Neuronal stem cell (in vitro differentiated cells): ENCODE data around the gene CDH18.

Source experiments
- DNase-seq: peaks from one replicate; pipeline ENCODE4 v3.0.0-alpha.2; 2013; ENCODE audit warnings: low spot score
- H2AFZ ChIP-seq: one replicate; pipeline ENCODE4 v1.6.1; 2013; ENCODE audit warnings: mild to moderate bottlenecking, low read length, inconsistent platforms
- H2AK5ac ChIP-seq: 2 replicates; pipeline ENCODE4 v1.6.1; 2013; ENCODE audit warnings: low read depth, mild to moderate bottlenecking, inconsistent platforms, low read length, moderate library complexity, mixed read lengths
- H2BK120ac ChIP-seq: 2 replicates; pipeline ENCODE4 v1.6.1; 2013; ENCODE audit warnings: low read depth, mild to moderate bottlenecking, inconsistent platforms, low read length, moderate library complexity, mixed read lengths
- H2BK12ac ChIP-seq: one replicate; pipeline ENCODE4 v1.6.1; 2013; ENCODE audit warnings: low read length, inconsistent platforms
- H2BK15ac ChIP-seq: 2 replicates; pipeline ENCODE4 v1.6.1; 2013; ENCODE audit warnings: mild to moderate bottlenecking, low read length, inconsistent platforms, mixed read lengths
- H2BK5ac ChIP-seq: one replicate; pipeline ENCODE4 v1.6.1; 2013; ENCODE audit warnings: inconsistent platforms, mild to moderate bottlenecking, low read length, moderate library complexity
- H3K14ac ChIP-seq: one replicate; pipeline ENCODE4 v1.6.1; 2013; ENCODE audit warnings: low read length, inconsistent platforms
- H3K18ac ChIP-seq: 2 replicates; pipeline ENCODE4 v1.6.1; 2013; ENCODE audit warnings: low read length, inconsistent platforms
- H3K23ac ChIP-seq: 2 replicates; pipeline ENCODE4 v1.6.1; 2013; ENCODE audit warnings: low read depth, mild to moderate bottlenecking, mixed read lengths, low read length, inconsistent platforms; ENCODE audit not compliant: poor library complexity
- H3K27ac ChIP-seq: replicated peaks from 3 replicates; pipeline ENCODE4 v1.5.1; 2013; ENCODE audit warnings: low read length, inconsistent platforms
- H3K27me3 ChIP-seq, 3 experiments: 2 replicates each; pipeline ENCODE4 v1.6.1; 2013; ENCODE audit warnings: low read length in 3 of 3, mild to moderate bottlenecking in 2 of 3, inconsistent platforms in 1 of 3, low read depth in 1 of 3, mixed read lengths in 1 of 3, moderate library complexity in 1 of 3; ENCODE audit not compliant: control insufficient read depth in 3 of 3, insufficient read depth in 3 of 3
- H3K36me3 ChIP-seq, 2 donors: replicated peaks in 1 of 2; 2 replicates each; pipeline ENCODE4 v1.6.1; 2013; ENCODE audit warnings: low read length in 2 of 2; ENCODE audit not compliant: control insufficient read depth in 2 of 2, insufficient read depth in 2 of 2
- H3K4ac ChIP-seq: 2 replicates; pipeline ENCODE4 v1.6.1; 2013; ENCODE audit warnings: inconsistent platforms, mild to moderate bottlenecking, low read length, moderate library complexity
- H3K4me1 ChIP-seq, 2 donors: 1 replicate in 1 of 2; 2 replicates in 1 of 2; pipeline ENCODE4 v1.6.1; 2013; ENCODE audit warnings: low read length in 2 of 2, low read depth in 1 of 2; ENCODE audit not compliant: control insufficient read depth in 2 of 2, insufficient read depth in 1 of 2
- H3K4me2 ChIP-seq: one replicate; pipeline ENCODE4 v1.6.1; 2013; ENCODE audit warnings: mild to moderate bottlenecking, low read length, inconsistent platforms; ENCODE audit not compliant: insufficient read depth, poor library complexity, severe bottlenecking
- H3K4me3 ChIP-seq, 2 donors: 2 replicates each; pipeline ENCODE4 v1.5.1; 2013; ENCODE audit warnings: low read length in 2 of 2, mild to moderate bottlenecking in 2 of 2, inconsistent platforms in 1 of 2, moderate library complexity in 1 of 2
- H3K79me1 ChIP-seq: one replicate; pipeline ENCODE4 v1.6.1; 2013; ENCODE audit warnings: low read depth, mild to moderate bottlenecking, inconsistent platforms, low read length, moderate library complexity
- H3K9ac ChIP-seq: one replicate; pipeline ENCODE4 v1.6.1; 2013; ENCODE audit warnings: mild to moderate bottlenecking, low read depth, low read length, inconsistent platforms; ENCODE audit not compliant: poor library complexity
- H3K9me3 ChIP-seq, 2 donors: replicated peaks in 1 of 2; 2 replicates each; pipeline versions ENCODE3 to v1.6.1; 2013; ENCODE audit warnings: low read length in 2 of 2, mild to moderate bottlenecking in 2 of 2, inconsistent platforms in 1 of 2, low read depth in 1 of 2, mixed read lengths in 1 of 2, moderate library complexity in 1 of 2; ENCODE audit not compliant: control insufficient read depth in 2 of 2, insufficient read depth in 1 of 2
- H4K8ac ChIP-seq: one replicate; pipeline ENCODE4 v1.6.1; 2013; ENCODE audit warnings: low read depth, mild to moderate bottlenecking, inconsistent platforms, low read length, moderate library complexity
- H4K91ac ChIP-seq: one replicate; pipeline ENCODE4 v1.6.1; 2013; ENCODE audit warnings: low read length, low read depth, mild to moderate bottlenecking, inconsistent platforms; ENCODE audit not compliant: poor library complexity
- WGBS, 2 donors: extraction: QIAGEN DNeasy Blood & Tissue Kit; methylation state at CpG; one replicate each; pipeline ENCODE4 v1.1.7; 2013; ENCODE audit warnings: missing lambda C conversion rate in 2 of 2, mixed read lengths in 1 of 2; ENCODE audit not compliant: insufficient read length in 2 of 2, insufficient replicate concordance in 1 of 2; ENCODE audit errors: extremely low coverage in 2 of 2; 5-methylcytosine and 5-hydroxymethylcytosine counted together

The CDH18 gene

GRCh38 chr5:19728571-19728970 lies 259.4 kb downstream of the CDH18 start:
- no peak overlapping the region for H2BK15ac ChIP-seq
- no peak overlapping the region for H4K8ac ChIP-seq
- no peak overlapping the region for H3K14ac ChIP-seq
- no peak overlapping the region for H3K18ac ChIP-seq
- no peak overlapping the region for H4K91ac ChIP-seq
- WGBS, 2 donors, result no CpG with 5 or more reads among the region's 3 CpGs
- peaks cover 2 to 4% of the 10 kb centered on the region in 2 donors for H3K9me3 ChIP-seq
- no peak overlapping the region for H2AK5ac ChIP-seq
- H2AFZ ChIP-seq, result no peak overlapping the region
- no peak overlapping the region for H3K4me3 ChIP-seq
- H3K4ac ChIP-seq, result no peak overlapping the region
- no peak overlapping the region for H3K9ac ChIP-seq
- no peak overlapping the region for H2BK12ac ChIP-seq
- H3K4me1 ChIP-seq, result no peaks in the 10 kb centered on the region
- H3K27ac ChIP-seq, result no peak overlapping the region
- no peak overlapping the region for H2BK120ac ChIP-seq
- no peaks in the 10 kb centered on the region for H3K36me3 ChIP-seq
- no peaks in the 10 kb centered on the region for H3K79me1 ChIP-seq
- no peak overlapping the region for H3K4me2 ChIP-seq
- DNase-seq, result no peak
- no peak overlapping the region for H2BK5ac ChIP-seq
- H3K23ac ChIP-seq, result no peak overlapping the region
- H3K27me3 ChIP-seq, result no peaks in the 10 kb centered on the region

GRCh38 chr5:19719109-19719508 lies 268.9 kb downstream of the CDH18 start:
- no peak for DNase-seq
- Histone ChIP-seq H2AFZ (no peak overlapping the region), H3K4me3 (no peak overlapping the region), H3K4me2 (no peak overlapping the region), H3K27ac (no peak overlapping the region), H2BK120ac (no peak overlapping the region), H2BK15ac (no peak overlapping the region), H3K79me1 (no peaks in the 10 kb centered on the region), H3K14ac (no peak overlapping the region), H3K18ac (no peak overlapping the region), H2BK5ac (no peak overlapping the region), H4K91ac (no peak overlapping the region), H2BK12ac (no peak overlapping the region), H3K9me3 (no peaks in the 10 kb centered on the region), H3K9ac (no peak overlapping the region), H3K4ac (no peak overlapping the region), H3K36me3 (no peaks in the 10 kb centered on the region), H4K8ac (no peak overlapping the region), H3K27me3 (no peaks in the 10 kb centered on the region), H3K4me1 (no peaks in the 10 kb centered on the region), H2AK5ac (no peak overlapping the region), H3K23ac (no peak overlapping the region)
- WGBS, 2 donors, result no CpG with 5 or more reads among the region's 3 CpGs

- Histone ChIP-seq H4K91ac (no peak overlapping the region), H3K27me3 (no peaks in the 10 kb centered on the region), H2BK12ac (no peak overlapping the region), H3K4me2 (no peak overlapping the region), H2BK15ac (no peak overlapping the region), H3K4ac (no peak overlapping the region), H3K9me3 (no peaks in the 10 kb centered on the region), H3K4me1 (no peaks in the 10 kb centered on the region), H3K79me1 (no peaks in the 10 kb centered on the region), H2AK5ac (no peak overlapping the region), H4K8ac (no peak overlapping the region), H2BK5ac (no peak overlapping the region), H3K14ac (no peak overlapping the region), H2BK120ac (no peak overlapping the region), H3K18ac (no peak overlapping the region), H3K23ac (no peak overlapping the region), H3K4me3 (no peak overlapping the region), H2AFZ (no peak overlapping the region), H3K9ac (no peak overlapping the region), H3K36me3 (no peaks in the 10 kb centered on the region), H3K27ac (no peak overlapping the region)
- whole genome bisulfite sequencing, 2 donors, result no CpG with 5 or more reads among the region's 1 CpG
- DNase-seq, result no peak
Measured at GRCh38 chr5:19713740-19714139, 274.3 kb downstream of the CDH18 start.

GRCh38 chr5:19709403-19709802 lies 278.6 kb downstream of the CDH18 start:
- H3K79me1 ChIP-seq, result no peaks in the 10 kb centered on the region
- no peak overlapping the region for H3K4me2 ChIP-seq
- no peaks in the 10 kb centered on the region for H3K36me3 ChIP-seq
- H2AK5ac ChIP-seq, result no peak overlapping the region
- H4K91ac ChIP-seq, result no peak overlapping the region
- no CpG with 5 or more reads among the region's 2 CpGs for WGBS, 2 donors
- H4K8ac ChIP-seq, result no peak overlapping the region
- H3K9ac ChIP-seq, result no peak overlapping the region
- no peak overlapping the region for H2BK15ac ChIP-seq
- H3K14ac ChIP-seq, result no peak overlapping the region
- H3K4me3 ChIP-seq, result no peak overlapping the region
- no peak overlapping the region for H2BK12ac ChIP-seq
- H3K4ac ChIP-seq, result no peak overlapping the region
- H2AFZ ChIP-seq, result no peak overlapping the region
- no peak overlapping the region for H2BK5ac ChIP-seq
- no peak overlapping the region for H3K23ac ChIP-seq
- DNase-seq, result no peak
- no peak overlapping the region for H3K27ac ChIP-seq
- H3K4me1 ChIP-seq, result no peaks in the 10 kb centered on the region
- no peak overlapping the region for H2BK120ac ChIP-seq
- no peaks in the 10 kb centered on the region for H3K9me3 ChIP-seq
- H3K18ac ChIP-seq, result no peak overlapping the region
- H3K27me3 ChIP-seq, result no peaks in the 10 kb centered on the region
